ENCODE data around the gene LAMA3.

- no peak for TF ChIP-seq CTCF (IDR thresholded peaks at IDR 0.05)
- TF ChIP-seq POLR2A (IDR thresholded peaks at IDR 0.05): no peak
These were observed 7.2 kb upstream of the LAMA3 start for GRCh38 chr18:23682045-23682444.

All from Peyer's patch (tissue), 4 donors.